ENCODE measurements around the gene LEKR1.

LEKR1 gene

GRCh38 chr3:156787926-156788663 is 38.1 kb upstream of the LEKR1 start:
- Histone ChIP-seq H3K9me3 (ENCODE audit: insufficient read depth, low read length, severe bottlenecking) (no peaks in the 10 kb centered on the region), H3K36me3 (ENCODE audit: insufficient read depth, low read length) (no peaks in the 10 kb centered on the region), H3K9ac (ENCODE audit: low read depth, low read length) (no peak overlapping the region), H4K20me1 (ENCODE audit: insufficient read depth, low read length) (no peaks in the 10 kb centered on the region), H3K4me3 (ENCODE audit: low read depth in 1 of 2, low read length in 2 of 2) (no peak overlapping the region), H2AFZ (ENCODE audit: low read depth, low read length) (no peak overlapping the region), H3K79me2 (ENCODE audit: insufficient read depth, low read length) (no peaks in the 10 kb centered on the region), H3K4me1 (ENCODE audit: insufficient read depth, low read length) (no peaks in the 10 kb centered on the region), H3K27me3 (ENCODE audit: insufficient read depth, low read length, poor library complexity) (no peaks in the 10 kb centered on the region), H3K27ac (ENCODE audit: low read length) (no peak overlapping the region), H3K4me2 (ENCODE audit: insufficient read depth, low read length) (no peak overlapping the region)
- TF ChIP-seq CTCF (IDR thresholded peaks at IDR 0.05; ENCODE audit: borderline replicate concordance, extremely low read depth, low read length, poor library complexity, severe bottlenecking) = no peak
- no peak for TF ChIP-seq EZH2 (IDR thresholded peaks at IDR 0.05; ENCODE audit: borderline replicate concordance, low read depth, low read length, severe bottlenecking)
- ATAC-seq (ENCODE audit: insufficient read depth, low read depth) = no peak
- no peak for DNase-seq

- Histone ChIP-seq H3K27ac (ENCODE audit: low read length) (no peak overlapping the region), H3K9me3 (ENCODE audit: insufficient read depth, low read length, severe bottlenecking) (no peaks in the 10 kb centered on the region), H4K20me1 (ENCODE audit: insufficient read depth, low read length) (no peaks in the 10 kb centered on the region), H3K9ac (ENCODE audit: low read depth, low read length) (no peak overlapping the region), H3K4me3 (ENCODE audit: low read depth in 1 of 2, low read length in 2 of 2) (no peak overlapping the region), H3K4me1 (ENCODE audit: insufficient read depth, low read length) (no peaks in the 10 kb centered on the region), H3K27me3 (ENCODE audit: insufficient read depth, low read length, poor library complexity) (no peaks in the 10 kb centered on the region), H3K4me2 (ENCODE audit: insufficient read depth, low read length) (no peak overlapping the region), H3K79me2 (ENCODE audit: insufficient read depth, low read length) (no peaks in the 10 kb centered on the region), H2AFZ (ENCODE audit: low read depth, low read length) (no peak overlapping the region), H3K36me3 (ENCODE audit: insufficient read depth, low read length) (no peaks in the 10 kb centered on the region)
- ATAC-seq (ENCODE audit: insufficient read depth, low read depth) (no peak), DNase-seq (no peak)
- TF ChIP-seq EZH2 (IDR thresholded peaks at IDR 0.05; ENCODE audit: borderline replicate concordance, low read depth, low read length, severe bottlenecking) = no peak
- no peak for TF ChIP-seq CTCF (IDR thresholded peaks at IDR 0.05; ENCODE audit: borderline replicate concordance, extremely low read depth, low read length, poor library complexity, severe bottlenecking)
Observed at GRCh38 chr3:156788846-156789245, 37.3 kb upstream of the LEKR1 start.

DNA sequence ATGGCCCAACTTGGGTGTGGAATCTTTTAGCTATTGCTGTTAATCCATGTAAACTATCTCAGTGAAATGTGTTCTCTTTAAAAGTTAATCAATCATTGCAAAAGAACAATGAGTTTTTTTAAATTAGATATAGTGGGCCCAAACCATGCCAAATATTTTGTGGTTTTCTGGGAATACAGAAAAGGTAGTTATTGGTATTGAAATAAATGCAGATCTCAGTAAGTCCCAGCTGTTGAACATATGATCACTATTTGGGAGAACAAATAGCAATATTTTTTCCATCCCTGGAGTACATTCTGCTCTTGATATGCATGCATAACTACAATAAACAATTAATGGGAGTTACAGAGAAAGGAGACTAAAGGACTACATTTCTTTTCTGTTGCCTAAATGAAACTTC is 36.0 kb upstream of the LEKR1 start:
- Histone ChIP-seq H3K79me2 (ENCODE audit: insufficient read depth, low read length) (no peaks in the 10 kb centered on the region), H3K36me3 (ENCODE audit: insufficient read depth, low read length) (no peaks in the 10 kb centered on the region), H3K4me2 (ENCODE audit: insufficient read depth, low read length) (no peak overlapping the region), H3K4me1 (ENCODE audit: insufficient read depth, low read length) (no peaks in the 10 kb centered on the region), H2AFZ (ENCODE audit: low read depth, low read length) (no peak overlapping the region), H3K27me3 (ENCODE audit: insufficient read depth, low read length, poor library complexity) (no peaks in the 10 kb centered on the region), H4K20me1 (ENCODE audit: insufficient read depth, low read length) (no peaks in the 10 kb centered on the region), H3K27ac (ENCODE audit: low read length) (no peak overlapping the region), H3K4me3 (ENCODE audit: low read depth in 1 of 2, low read length in 2 of 2) (no peak overlapping the region), H3K9me3 (ENCODE audit: insufficient read depth, low read length, severe bottlenecking) (no peaks in the 10 kb centered on the region), H3K9ac (ENCODE audit: low read depth, low read length) (no peak overlapping the region)
- DNase-seq = no peak
- TF ChIP-seq CTCF (IDR thresholded peaks at IDR 0.05; ENCODE audit: borderline replicate concordance, extremely low read depth, low read length, poor library complexity, severe bottlenecking) = no peak
- TF ChIP-seq EZH2 (IDR thresholded peaks at IDR 0.05; ENCODE audit: borderline replicate concordance, low read depth, low read length, severe bottlenecking) = no peak
- ATAC-seq (ENCODE audit: insufficient read depth, low read depth) = no peak

Measured in DND-41 (cell line).